PC-9 (cell line): ENCODE data around the gene ZNF365.

Experiments
- EZH2 ChIP-seq: fragments of 200-600 bp; sonication (generic); IDR thresholded peaks from 2 replicates; pipeline ENCODE4 v1.8.0; 2017; ENCODE audit warnings: antibody characterized with exemption, low read depth
- TF ChIP-seq, protein P1 (sequence below): fragments of 200-600 bp; sonication (generic); conservative IDR thresholded peaks from 2 replicates; pipeline ENCODE4 v1.6.1; 2017; ENCODE audit warnings: mixed run types, antibody characterized with exemption, mild to moderate bottlenecking, moderate library complexity

- TF ChIP-seq, protein P1, sequence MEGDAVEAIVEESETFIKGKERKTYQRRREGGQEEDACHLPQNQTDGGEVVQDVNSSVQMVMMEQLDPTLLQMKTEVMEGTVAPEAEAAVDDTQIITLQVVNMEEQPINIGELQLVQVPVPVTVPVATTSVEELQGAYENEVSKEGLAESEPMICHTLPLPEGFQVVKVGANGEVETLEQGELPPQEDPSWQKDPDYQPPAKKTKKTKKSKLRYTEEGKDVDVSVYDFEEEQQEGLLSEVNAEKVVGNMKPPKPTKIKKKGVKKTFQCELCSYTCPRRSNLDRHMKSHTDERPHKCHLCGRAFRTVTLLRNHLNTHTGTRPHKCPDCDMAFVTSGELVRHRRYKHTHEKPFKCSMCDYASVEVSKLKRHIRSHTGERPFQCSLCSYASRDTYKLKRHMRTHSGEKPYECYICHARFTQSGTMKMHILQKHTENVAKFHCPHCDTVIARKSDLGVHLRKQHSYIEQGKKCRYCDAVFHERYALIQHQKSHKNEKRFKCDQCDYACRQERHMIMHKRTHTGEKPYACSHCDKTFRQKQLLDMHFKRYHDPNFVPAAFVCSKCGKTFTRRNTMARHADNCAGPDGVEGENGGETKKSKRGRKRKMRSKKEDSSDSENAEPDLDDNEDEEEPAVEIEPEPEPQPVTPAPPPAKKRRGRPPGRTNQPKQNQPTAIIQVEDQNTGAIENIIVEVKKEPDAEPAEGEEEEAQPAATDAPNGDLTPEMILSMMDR: no peak
- TF ChIP-seq EZH2: no peak
Measured at GRCh38 chr10:62393237-62393636, 19.1 kb downstream of the ZNF365 start.
